Upper lobe of left lung (tissue), 6 donors: ENCODE results near the gene EPHB1. TPM values are rescaled to one million over a fixed set of nuclear protein-coding genes. Genes with fewer than 3 reads are reported as not detected.

Experiments used
- ATAC-seq, 2 donors: fragments of 200-7000 bp; cut with Tn5 transposase; one replicate each; pipeline ENCODE4 v1.9.1; 2022; ENCODE audit warnings: mild to moderate bottlenecking in 2 of 2, moderate library complexity in 2 of 2; ENCODE audit not compliant: low FRiP score in 2 of 2
- DNase-seq, 2 donors: peaks; one replicate each; pipeline ENCODE4 v3.0.0-alpha.2; 2019 to 2020
- H3K27ac ChIP-seq, 4 donors: fragments of 200-600 bp; sonication (generic); one replicate each; pipeline ENCODE4 v1.5.1; 2016 to 2019
- H3K27me3 ChIP-seq, 4 donors: fragments of 200-600 bp; sonication (generic); one replicate each; pipeline ENCODE4 v1.5.1; 2017 to 2019
- H3K36me3 ChIP-seq, 4 donors: fragments of 200-600 bp; sonication (generic); one replicate each; pipeline ENCODE4 v1.5.1; 2016 to 2019
- H3K4me1 ChIP-seq, 4 donors: fragments of 200-600 bp; sonication (generic); one replicate each; pipeline ENCODE4 v1.5.1; 2018 to 2019
- H3K4me3 ChIP-seq, 4 donors: fragments of 200-600 bp; sonication (generic); one replicate each; pipeline ENCODE4 v1.5.1; 2017 to 2019; ENCODE audit warnings: mild to moderate bottlenecking in 2 of 4, moderate library complexity in 1 of 4
- H3K9me3 ChIP-seq, 4 donors: fragments of 200-600 bp; sonication (generic); one replicate each; pipeline ENCODE4 v1.5.1; 2018 to 2019
- CTCF ChIP-seq, 6 experiments: fragments of 450-650 bp in 4 of 6; fragments of 200-600 bp in 2 of 6; sonication (generic) in 2 of 6; IDR thresholded peaks; one replicate each; pipeline ENCODE4 v1.5.1; 2016 to 2019; ENCODE audit warnings: antibody characterized with exemption in 6 of 6
- EP300 ChIP-seq, 4 donors: sonication (generic); formaldehyde crosslinking; IDR thresholded peaks; one replicate each; pipeline ENCODE4 v1.5.1; 2017; ENCODE audit warnings: antibody characterized with exemption in 4 of 4, control low read depth in 2 of 4
- POLR2A ChIP-seq, 4 donors: fragments of 450-650 bp; IDR thresholded peaks; one replicate each; pipeline ENCODE4 v1.5.1; 2016 to 2017; ENCODE audit warnings: antibody characterized with exemption in 4 of 4, mild to moderate bottlenecking in 2 of 4
- POLR2AphosphoS5 ChIP-seq, 2 donors: sonication (generic); formaldehyde crosslinking; IDR thresholded peaks; one replicate each; pipeline ENCODE4 v1.5.1; 2017; ENCODE audit warnings: antibody characterized with exemption in 2 of 2
- WGBS, 2 donors: methylation state at CpG; one replicate each; pipeline ENCODE4 v1.1.5; 2017 to 2018; 5-methylcytosine and 5-hydroxymethylcytosine counted together
- total RNA-seq, 6 donors: library from RNA; depleted of rRNA in 4 of 6; stranded (reverse); fragments of >200 nt in 4 of 6; gene quantifications; one replicate each; pipeline versions ENCODE4 v1.1.0 to v1.2.1, GENCODE V29; 2016 to 2021
- donor health status: DM: no; HTN: no; CAD: no; lungs with moderate emphysema.
- donor health status: DM: no; HTN: yes; CAD: no; lungs with severe emphysema.

The EPHB1 gene
- total RNA-seq, 6 donors from 2014 or later = 1.3 to 14.6 (median 2.4) TPM; not detected in 1

GRCh38 chr3:134857776-134858362, 62.8 kb downstream of the EPHB1 start:
- peak in 1 of 2 donors; percentile 12 for DNase-seq
- H3K27me3 ChIP-seq = no peaks in the 10 kb centered on the region
- TF ChIP-seq POLR2A (IDR thresholded peaks at IDR 0.05) (no peak), POLR2AphosphoS5 (IDR thresholded peaks at IDR 0.05) (no peak), CTCF (IDR thresholded peaks at IDR 0.05) (no peak), EP300 (IDR thresholded peaks at IDR 0.05) (no peak)
- H3K9me3 ChIP-seq = no peaks in the 10 kb centered on the region
- no peak overlapping the region for H3K27ac ChIP-seq
- H3K4me1 ChIP-seq = no peaks in the 10 kb centered on the region
- no peak overlapping the region for H3K4me3 ChIP-seq
- H3K36me3 ChIP-seq = no peaks in the 10 kb centered on the region
- ATAC-seq = no peak

- DNase-seq (peak in 1 of 2 donors; percentile 3), ATAC-seq (no peak)
- no peak for TF ChIP-seq POLR2AphosphoS5 (IDR thresholded peaks at IDR 0.05)
- no peak for TF ChIP-seq CTCF (IDR thresholded peaks at IDR 0.05)
- no peak for TF ChIP-seq POLR2A (IDR thresholded peaks at IDR 0.05)
- no peak for TF ChIP-seq EP300 (IDR thresholded peaks at IDR 0.05)
- Histone ChIP-seq H3K4me3 (no peak overlapping the region), H3K36me3 (no peaks in the 10 kb centered on the region), H3K4me1 (no peaks in the 10 kb centered on the region), H3K27ac (no peak overlapping the region), H3K27me3 (no peaks in the 10 kb centered on the region), H3K9me3 (no peaks in the 10 kb centered on the region)
- 61 to 76% methylated on average over 5 to 7 of the region's 7 CpGs for WGBS, 2 donors
Observed at GRCh38 chr3:134858441-134859035, 63.5 kb downstream of the EPHB1 start.

GRCh38 chr3:134859341-134859740, 64.3 kb downstream of the EPHB1 start:
- ATAC-seq (no peak), DNase-seq (peak in 1 of 2 donors; percentile 2)
- WGBS, 2 donors = 60 to 91% methylated on average over 1 of the region's 1 CpG
- TF ChIP-seq EP300 (IDR thresholded peaks at IDR 0.05) (no peak), POLR2A (IDR thresholded peaks at IDR 0.05) (no peak), POLR2AphosphoS5 (IDR thresholded peaks at IDR 0.05) (no peak), CTCF (IDR thresholded peaks at IDR 0.05) (no peak)
- H3K27me3 ChIP-seq = no peaks in the 10 kb centered on the region
- no peaks in the 10 kb centered on the region for H3K9me3 ChIP-seq
- H3K4me3 ChIP-seq = no peak overlapping the region
- no peak overlapping the region for H3K27ac ChIP-seq
- no peaks in the 10 kb centered on the region for H3K4me1 ChIP-seq
- H3K36me3 ChIP-seq = no peaks in the 10 kb centered on the region

- Histone ChIP-seq H3K9me3 (no peaks in the 10 kb centered on the region), H3K4me3 (no peak overlapping the region), H3K27me3 (no peaks in the 10 kb centered on the region), H3K36me3 (no peaks in the 10 kb centered on the region), H3K4me1 (no peaks in the 10 kb centered on the region), H3K27ac (no peak overlapping the region)
- TF ChIP-seq POLR2A (IDR thresholded peaks at IDR 0.05) = no peak
- TF ChIP-seq POLR2AphosphoS5 (IDR thresholded peaks at IDR 0.05) = no peak
- no peak for TF ChIP-seq CTCF (IDR thresholded peaks at IDR 0.05)
- no peak for TF ChIP-seq EP300 (IDR thresholded peaks at IDR 0.05)
- DNase-seq (peak in 1 of 2 donors; percentile 8), ATAC-seq (no peak)
- WGBS, 2 donors = 89 to 92% methylated on average over 5 of the region's 5 CpGs
Observed at GRCh38 chr3:134860141-134860540, 65.1 kb downstream of the EPHB1 start.

- DNase-seq (no peak), ATAC-seq (no peak)
- H3K27ac ChIP-seq = no peak overlapping the region
- no peaks in the 10 kb centered on the region for H3K9me3 ChIP-seq
- H3K36me3 ChIP-seq = no peaks in the 10 kb centered on the region
- H3K27me3 ChIP-seq = no peaks in the 10 kb centered on the region
- no peak for TF ChIP-seq CTCF (IDR thresholded peaks at IDR 0.05)
- TF ChIP-seq EP300 (IDR thresholded peaks at IDR 0.05) = no peak
- no peak for TF ChIP-seq POLR2A (IDR thresholded peaks at IDR 0.05)
- TF ChIP-seq POLR2AphosphoS5 (IDR thresholded peaks at IDR 0.05) = no peak
- H3K4me1 ChIP-seq = no peaks in the 10 kb centered on the region
- no peak overlapping the region for H3K4me3 ChIP-seq
- WGBS, 2 donors = 71 to 76% methylated on average over 6 of the region's 6 CpGs
Observed at GRCh38 chr3:134863915-134864314, 68.9 kb downstream of the EPHB1 start.
